GM12878 (cell line): ENCODE data around the gene WNT5B. TPM values are rescaled to one million over a fixed set of nuclear protein-coding genes. Genes with fewer than 3 reads are reported as not detected.

Experiments
- ATAC-seq: fragments of 200-7000 bp; cut with Tn5 transposase; 3 replicates; pipeline ENCODE4 v1.9.1; 2020; ENCODE audit warnings: mild to moderate bottlenecking, moderate library complexity
- BruUV-seq: library from RNA; stranded (reverse); fragments of 400-500 nt; replicated peaks from 2 replicates; lab custom pipeline; 2021; lab: Mats Ljungman, UMichigan
- CTCF ChIA-PET: fragments of 300-600 bp; sonication (Branson Sonifier 250); formaldehyde crosslinking; extraction: SDS; loops from one replicate; lab custom pipeline; 2021; ENCODE audit warnings: inconsistent platforms; lab: Yijun Ruan, JAX
- POLR2A ChIA-PET: fragments of 350-600 bp; formaldehyde crosslinking; extraction: SDS; loops from one replicate; lab custom pipeline; 2021; ENCODE audit warnings: inconsistent platforms; lab: Charles Lee
- RAD21 ChIA-PET: fragments of 300-600 bp; sonication (Branson Sonifier 250); formaldehyde crosslinking; loops from one replicate; lab custom pipeline; 2023; ENCODE audit warnings: antibody characterized with exemption; ENCODE audit not compliant: unreplicated experiment; lab: Charles Lee
- SMC1A ChIA-PET: fragments of 300-600 bp; sonication (Branson Sonifier 250); formaldehyde crosslinking; loops from one replicate; lab custom pipeline; 2023; ENCODE audit not compliant: unreplicated experiment, uncharacterized antibody; lab: Charles Lee
- DNase-seq: peaks from one replicate; pipeline ENCODE4 v3.0.0-alpha.2; 2011; ENCODE audit warnings: low read depth, low spot score
- FAIRE-seq: peaks from 3 replicates; lab custom pipeline; 2011; peaks lifted over from hg19 to GRCh38; lab: Jason Lieb, UNC
- H2AFZ ChIP-seq: 2 replicates; pipeline ENCODE4 v1.6.0; 2011; ENCODE audit warnings: low read depth, low read length, control low read depth; ENCODE audit not compliant: control insufficient read depth
- H3K27ac ChIP-seq: 2 replicates; pipeline ENCODE4 v1.5.1; 2011; ENCODE audit warnings: control low read depth; ENCODE audit not compliant: control insufficient read depth, insufficient read depth
- H3K27me3 ChIP-seq, 2 experiments: replicated peaks in 1 of 2; 2 replicates each; pipeline versions ENCODE4 v1.6.0 to v1.6.1; 2011; ENCODE audit warnings: low read length in 1 of 2; ENCODE audit not compliant: control insufficient read depth in 2 of 2, insufficient read depth in 2 of 2
- H3K36me3 ChIP-seq, 2 experiments: 2 replicates each; pipeline ENCODE4 v1.5.1; 2011; ENCODE audit warnings: low read length in 1 of 2; ENCODE audit not compliant: control insufficient read depth in 2 of 2, insufficient read depth in 2 of 2
- H3K4me1 ChIP-seq: 2 replicates; pipeline ENCODE4 v1.6.1; 2011; ENCODE audit warnings: mild to moderate bottlenecking, low read length, moderate library complexity, mixed read lengths; ENCODE audit not compliant: control insufficient read depth, insufficient read depth
- H3K4me2 ChIP-seq: 2 replicates; pipeline ENCODE4 v1.6.0; 2011; ENCODE audit warnings: control low read depth; ENCODE audit not compliant: control insufficient read depth, insufficient read depth
- H3K4me3 ChIP-seq: fragments of 200-600 bp; sonication (generic); 2 replicates; pipeline ENCODE4 v1.5.1; 2016
- H3K79me2 ChIP-seq: 2 replicates; pipeline ENCODE4 v1.6.0; 2011; ENCODE audit warnings: low read length; ENCODE audit not compliant: control insufficient read depth, insufficient read depth
- H3K9ac ChIP-seq: 2 replicates; pipeline ENCODE4 v1.8.0; 2011; ENCODE audit warnings: low read length, control low read depth, mixed read lengths; ENCODE audit not compliant: control insufficient read depth, insufficient read depth
- H3K9me3 ChIP-seq: replicated peaks from 3 replicates; pipeline ENCODE4 v1.5.1; 2011; ENCODE audit warnings: mild to moderate bottlenecking, low read length; ENCODE audit not compliant: control insufficient read depth, insufficient read depth
- H4K20me1 ChIP-seq: 2 replicates; pipeline ENCODE4 v1.6.0; 2011; ENCODE audit not compliant: control insufficient read depth, insufficient read depth
- BACH1 ChIP-seq: fragments of 450-650 bp; IDR thresholded peaks from 2 replicates; pipeline ENCODE4 v1.6.1; 2017; ENCODE audit warnings: mild to moderate bottlenecking, borderline replicate concordance
- FOS ChIP-seq: IDR thresholded peaks from 3 replicates; pipeline ENCODE4 v1.6.1; 2011; ENCODE audit warnings: borderline replicate concordance; ENCODE audit not compliant: insufficient read length; ENCODE audit errors: extremely low read depth
- HDAC2 ChIP-seq: fragments of 200-600 bp; sonication (generic); IDR thresholded peaks from 2 replicates; pipeline ENCODE4 v1.6.1; 2017
- HDGF ChIP-seq: fragments of 450-650 bp; IDR thresholded peaks from 2 replicates; pipeline ENCODE4 v1.6.1; 2016; ENCODE audit warnings: antibody characterized with exemption
- PML ChIP-seq: IDR thresholded peaks from 2 replicates; pipeline ENCODE4 v1.6.1; 2012; ENCODE audit warnings: low read length, inconsistent platforms
- RBBP5 ChIP-seq: fragments of 200-600 bp; sonication (generic); conservative IDR thresholded peaks from 2 replicates; pipeline ENCODE4 v1.6.1; 2016
- RELA ChIP-seq: fragments of 450-650 bp; IDR thresholded peaks from 2 replicates; pipeline ENCODE4 v1.8.0; 2014; ENCODE audit warnings: borderline replicate concordance; ENCODE audit not compliant: partially characterized antibody
- STAT1 ChIP-seq: fragments of 450-650 bp; conservative IDR thresholded peaks from 2 replicates; pipeline ENCODE4 v1.6.1; 2014; ENCODE audit warnings: antibody characterized with exemption, mild to moderate bottlenecking
- ZNF217 ChIP-seq: fragments of 450-650 bp; IDR thresholded peaks from 2 replicates; pipeline ENCODE4 v1.6.1; 2017; ENCODE audit warnings: antibody characterized with exemption, mild to moderate bottlenecking
- WGBS: methylation state at CpG from one replicate; pipeline ENCODE4 v1.1.6; 2016; ENCODE audit warnings: low lambda C conversion rate; ENCODE audit not compliant: insufficient replicate concordance, insufficient coverage; ENCODE audit errors: missing lambda C conversion rate; 5-methylcytosine and 5-hydroxymethylcytosine counted together
- in situ Hi-C: fragments of 300-500 bp; cut with MboI; formaldehyde crosslinking; loops from 9 replicates; pipeline ENCODE4 v1.14.3; 2018; ENCODE audit warnings: mixed read lengths
- intact Hi-C: fragments of 100-400 bp; cut with micrococcal nuclease; formaldehyde crosslinking; loops from one replicate; pipeline ENCODE4 v1.14.2; 2022; ENCODE audit not compliant: unreplicated experiment
- polyA plus RNA-seq, 11 experiments: library from polyadenylated mRNA; depleted of rRNA in 4 of 11; unstranded in 6 of 11; stranded (reverse) in 5 of 11; fragments of >200 nt; fragmentation: Nextera tagmentation in 4 of 11; fragmentation: Illumina TruSeq in 1 of 11; extraction: Ambion mirVana in 4 of 11; extraction: Trizol in 1 of 11; gene quantifications; 1 replicate in 1 of 11; 2 replicates in 10 of 11; pipeline versions ENCODE4 v1.2.1 to v1.2.3, GENCODE V29; 2011 to 2016; ENCODE audit warnings: inconsistent platforms in 2 of 11, missing spikeins in 2 of 11, low read depth in 1 of 11
- total RNA-seq, 4 experiments: library from RNA; depleted of rRNA in 3 of 4; stranded (reverse); fragments of >200 nt in 3 of 4; fragmentation: Illumina TruSeq in 1 of 4; extraction: Trizol in 1 of 4; gene quantifications; 2 replicates each; pipeline versions ENCODE4 v1.2.1 to v1.2.3, GENCODE V29; 2013 to 2021
- TF ChIP-seq, protein P1 (sequence below): IDR thresholded peaks from 2 replicates; pipeline ENCODE4 v1.6.1; 2011; ENCODE audit warnings: borderline replicate concordance, low read depth, mild to moderate bottlenecking, moderate library complexity, mixed read lengths, low read length; ENCODE audit not compliant: insufficient read depth; ENCODE audit errors: extremely low read length
- TF ChIP-seq, protein P2 (sequence below): IDR thresholded peaks from 2 replicates; pipeline ENCODE4 v1.6.1; 2012; ENCODE audit warnings: low read depth, low read length, improper control_type of control experiment
- TF ChIP-seq, protein P3 (sequence below): IDR thresholded peaks from 2 replicates; pipeline ENCODE4 v1.6.1; 2011; ENCODE audit warnings: low read depth, mild to moderate bottlenecking, low read length, moderate library complexity, borderline replicate concordance; ENCODE audit errors: extremely low read depth
- TF ChIP-seq, protein P4 (sequence below): IDR thresholded peaks from 2 replicates; pipeline ENCODE4 v1.6.1; 2011; ENCODE audit warnings: low read depth, low read length, improper control_type of control experiment, borderline replicate concordance
- TF ChIP-seq, protein P5 (sequence below): fragments of 450-650 bp; IDR thresholded peaks from 2 replicates; pipeline ENCODE4 v1.6.1; 2017; ENCODE audit warnings: borderline replicate concordance
- TF ChIP-seq, protein P6 (sequence below), 3 experiments: IDR thresholded peaks in 2 of 3; conservative IDR thresholded peaks in 1 of 3; 2 replicates each; pipeline ENCODE4 v1.5.1; 2011; ENCODE audit warnings: low read depth in 3 of 3, low read length in 3 of 3, mild to moderate bottlenecking in 3 of 3, control low read depth in 2 of 3, moderate library complexity in 2 of 3, inconsistent platforms in 1 of 3, mixed read lengths in 1 of 3; ENCODE audit not compliant: control insufficient read depth in 2 of 3, insufficient read depth in 1 of 3; ENCODE audit errors: extremely low read depth in 1 of 3

The WNT5B gene
- total and polyA plus RNA-seq, 10 of the 15 experiments (the other 5 are each of a cell fraction or from before 2014, with no cell fraction given) = 0.45 to 18.3 (median 5.4) TPM

DNA sequence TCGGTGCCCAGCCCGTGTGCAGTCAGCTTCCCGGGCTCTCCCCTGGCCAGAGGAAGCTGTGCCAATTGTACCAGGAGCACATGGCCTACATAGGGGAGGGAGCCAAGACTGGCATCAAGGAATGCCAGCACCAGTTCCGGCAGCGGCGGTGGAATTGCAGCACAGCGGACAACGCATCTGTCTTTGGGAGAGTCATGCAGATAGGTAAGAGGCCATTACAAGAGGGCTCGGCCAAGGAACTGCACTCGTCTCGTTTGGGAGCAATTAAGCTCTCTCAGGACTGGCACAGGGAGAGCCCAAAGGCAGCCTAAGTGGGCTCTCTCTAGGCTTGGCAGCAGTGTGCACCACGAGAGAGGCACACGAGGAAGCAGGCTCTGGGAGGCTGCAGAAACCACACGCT, 3.7 kb downstream of the WNT5B start (continued):
- TF ChIP-seq RELA (no peak), BACH1 (no peak), RBBP5 (no peak)
- TF ChIP-seq, protein P1, sequence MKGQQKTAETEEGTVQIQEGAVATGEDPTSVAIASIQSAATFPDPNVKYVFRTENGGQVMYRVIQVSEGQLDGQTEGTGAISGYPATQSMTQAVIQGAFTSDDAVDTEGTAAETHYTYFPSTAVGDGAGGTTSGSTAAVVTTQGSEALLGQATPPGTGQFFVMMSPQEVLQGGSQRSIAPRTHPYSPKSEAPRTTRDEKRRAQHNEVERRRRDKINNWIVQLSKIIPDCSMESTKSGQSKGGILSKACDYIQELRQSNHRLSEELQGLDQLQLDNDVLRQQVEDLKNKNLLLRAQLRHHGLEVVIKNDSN = no peak
- TF ChIP-seq, protein P2, sequence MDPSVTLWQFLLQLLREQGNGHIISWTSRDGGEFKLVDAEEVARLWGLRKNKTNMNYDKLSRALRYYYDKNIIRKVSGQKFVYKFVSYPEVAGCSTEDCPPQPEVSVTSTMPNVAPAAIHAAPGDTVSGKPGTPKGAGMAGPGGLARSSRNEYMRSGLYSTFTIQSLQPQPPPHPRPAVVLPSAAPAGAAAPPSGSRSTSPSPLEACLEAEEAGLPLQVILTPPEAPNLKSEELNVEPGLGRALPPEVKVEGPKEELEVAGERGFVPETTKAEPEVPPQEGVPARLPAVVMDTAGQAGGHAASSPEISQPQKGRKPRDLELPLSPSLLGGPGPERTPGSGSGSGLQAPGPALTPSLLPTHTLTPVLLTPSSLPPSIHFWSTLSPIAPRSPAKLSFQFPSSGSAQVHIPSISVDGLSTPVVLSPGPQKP = no peak
- TF ChIP-seq, protein P3, sequence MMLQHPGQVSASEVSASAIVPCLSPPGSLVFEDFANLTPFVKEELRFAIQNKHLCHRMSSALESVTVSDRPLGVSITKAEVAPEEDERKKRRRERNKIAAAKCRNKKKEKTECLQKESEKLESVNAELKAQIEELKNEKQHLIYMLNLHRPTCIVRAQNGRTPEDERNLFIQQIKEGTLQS = no peak
- TF ChIP-seq, all 136 proteins: peak for 0

DNA sequence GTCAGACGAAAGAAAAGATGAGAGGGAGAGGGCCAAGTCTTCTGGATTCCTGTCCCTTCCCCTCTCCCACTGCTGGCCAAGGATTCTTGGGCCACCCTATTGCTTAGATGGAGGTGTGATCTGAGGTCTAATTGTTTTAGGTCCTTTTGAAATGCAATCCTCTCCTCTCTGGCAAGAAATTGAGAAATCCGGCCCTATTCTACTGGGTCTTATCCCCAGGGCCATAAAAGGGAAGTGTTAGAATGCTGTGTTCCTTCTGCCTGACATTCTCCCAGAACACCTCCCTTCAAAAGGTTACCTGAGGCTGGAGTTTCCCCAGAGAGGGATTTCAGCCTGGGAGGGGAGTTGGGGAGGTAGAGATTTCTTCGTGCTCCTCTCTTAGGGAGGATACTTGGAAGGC, 4.4 kb downstream of the WNT5B start:
- Histone ChIP-seq H3K4me3 (no peak overlapping the region), H3K36me3 (no peaks in the 10 kb centered on the region), H3K27me3 (peaks cover 2 to 4% of the 10 kb centered on the region in 2 experiments; a peak in 2 of 4 replicates), H4K20me1 (no peaks in the 10 kb centered on the region; the same call in 1 of the 2 replicates), H3K79me2 (no peaks in the 10 kb centered on the region), H3K4me2 (no peak overlapping the region), H3K27ac (no peak overlapping the region), H3K4me1 (peaks cover 6% of the 10 kb centered on the region; the same call in 1 of the 2 replicates), H3K9me3 (no peaks in the 10 kb centered on the region), H3K9ac (no peak overlapping the region), H2AFZ (no peak overlapping the region)
- BruUV-seq = no TSS peak
- FAIRE-seq (no peak), DNase-seq (no peak), ATAC-seq (no peak)
- ChIA-PET SMC1A (interaction anchor here (3.1 to 4.7 kb wide), 3 partner anchors 15 to 515 kb away, joined by 17 to 56 read pairs (median 20); no protein-coding TSS in a partner anchor), CTCF (interaction anchor here (0.8 to 7.3 kb wide), 9 partner anchors 9 to 516 kb away, joined by 3 to 112 read pairs (median 11); no protein-coding TSS in a partner anchor), POLR2A (no interaction called here), RAD21 (interaction anchor here (1.0 to 2.5 kb wide), 3 partner anchors 16 to 162 kb away, joined by 3 to 44 read pairs (median 6); no protein-coding TSS in a partner anchor)
- WGBS = 70% methylated on average over 3 of the region's 3 CpGs
- in situ Hi-C loops (no loop called here), intact Hi-C loops (loop anchor here (5.0 kb wide), 2 partner anchors 159 to 309 kb away; no protein-coding TSS in a partner anchor)
- TF ChIP-seq FOS = no peak
- no peak for TF ChIP-seq STAT1
- TF ChIP-seq, protein P4, sequence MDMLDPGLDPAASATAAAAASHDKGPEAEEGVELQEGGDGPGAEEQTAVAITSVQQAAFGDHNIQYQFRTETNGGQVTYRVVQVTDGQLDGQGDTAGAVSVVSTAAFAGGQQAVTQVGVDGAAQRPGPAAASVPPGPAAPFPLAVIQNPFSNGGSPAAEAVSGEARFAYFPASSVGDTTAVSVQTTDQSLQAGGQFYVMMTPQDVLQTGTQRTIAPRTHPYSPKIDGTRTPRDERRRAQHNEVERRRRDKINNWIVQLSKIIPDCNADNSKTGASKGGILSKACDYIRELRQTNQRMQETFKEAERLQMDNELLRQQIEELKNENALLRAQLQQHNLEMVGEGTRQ = no peak
- TF ChIP-seq, protein P5, sequence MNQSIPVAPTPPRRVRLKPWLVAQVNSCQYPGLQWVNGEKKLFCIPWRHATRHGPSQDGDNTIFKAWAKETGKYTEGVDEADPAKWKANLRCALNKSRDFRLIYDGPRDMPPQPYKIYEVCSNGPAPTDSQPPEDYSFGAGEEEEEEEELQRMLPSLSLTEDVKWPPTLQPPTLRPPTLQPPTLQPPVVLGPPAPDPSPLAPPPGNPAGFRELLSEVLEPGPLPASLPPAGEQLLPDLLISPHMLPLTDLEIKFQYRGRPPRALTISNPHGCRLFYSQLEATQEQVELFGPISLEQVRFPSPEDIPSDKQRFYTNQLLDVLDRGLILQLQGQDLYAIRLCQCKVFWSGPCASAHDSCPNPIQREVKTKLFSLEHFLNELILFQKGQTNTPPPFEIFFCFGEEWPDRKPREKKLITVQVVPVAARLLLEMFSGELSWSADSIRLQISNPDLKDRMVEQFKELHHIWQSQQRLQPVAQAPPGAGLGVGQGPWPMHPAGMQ = no peak
- TF ChIP-seq, protein P6, sequence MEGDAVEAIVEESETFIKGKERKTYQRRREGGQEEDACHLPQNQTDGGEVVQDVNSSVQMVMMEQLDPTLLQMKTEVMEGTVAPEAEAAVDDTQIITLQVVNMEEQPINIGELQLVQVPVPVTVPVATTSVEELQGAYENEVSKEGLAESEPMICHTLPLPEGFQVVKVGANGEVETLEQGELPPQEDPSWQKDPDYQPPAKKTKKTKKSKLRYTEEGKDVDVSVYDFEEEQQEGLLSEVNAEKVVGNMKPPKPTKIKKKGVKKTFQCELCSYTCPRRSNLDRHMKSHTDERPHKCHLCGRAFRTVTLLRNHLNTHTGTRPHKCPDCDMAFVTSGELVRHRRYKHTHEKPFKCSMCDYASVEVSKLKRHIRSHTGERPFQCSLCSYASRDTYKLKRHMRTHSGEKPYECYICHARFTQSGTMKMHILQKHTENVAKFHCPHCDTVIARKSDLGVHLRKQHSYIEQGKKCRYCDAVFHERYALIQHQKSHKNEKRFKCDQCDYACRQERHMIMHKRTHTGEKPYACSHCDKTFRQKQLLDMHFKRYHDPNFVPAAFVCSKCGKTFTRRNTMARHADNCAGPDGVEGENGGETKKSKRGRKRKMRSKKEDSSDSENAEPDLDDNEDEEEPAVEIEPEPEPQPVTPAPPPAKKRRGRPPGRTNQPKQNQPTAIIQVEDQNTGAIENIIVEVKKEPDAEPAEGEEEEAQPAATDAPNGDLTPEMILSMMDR (IDR thresholded peaks at IDR 0.05 in 2 of 3, conservative IDR thresholded peaks at IDR 0.05 in 1 of 3; ENCODE audit: control insufficient read depth in 2 of 3, extremely low read depth in 1 of 3, insufficient read depth in 1 of 3, low read depth in 3 of 3, low read length in 3 of 3) = no peak
- no peak for TF ChIP-seq PML
- no peak for TF ChIP-seq ZNF217
- no peak for TF ChIP-seq HDGF
- no peak for TF ChIP-seq HDAC2
